Tibial nerve (tissue), 4 donors: ENCODE measurements around the gene PFKFB1. TPM values are rescaled to one million over a fixed set of nuclear protein-coding genes. Genes with fewer than 3 reads are reported as not detected.

ENCODE experiments used
- DNase-seq, 2 donors: peaks; one replicate each; pipeline ENCODE4 v3.0.0-alpha.2; 2019; ENCODE audit warnings: low spot score in 2 of 2
- H3K27ac ChIP-seq, 4 donors: fragments of 200-600 bp; sonication (generic) in 3 of 4; one replicate each; pipeline ENCODE4 v1.5.1; 2017 to 2019; ENCODE audit warnings: mild to moderate bottlenecking in 1 of 4
- H3K27me3 ChIP-seq, 2 donors: fragments of 200-600 bp; sonication (generic) in 1 of 2; one replicate each; pipeline versions ENCODE4 v1.5.1 to v1.6.0; 2017 to 2019
- H3K36me3 ChIP-seq, 3 donors: fragments of 200-600 bp; sonication (generic); one replicate each; pipeline ENCODE4 v1.5.1; 2018 to 2019
- H3K4me1 ChIP-seq, 4 donors: fragments of 200-600 bp; sonication (generic) in 3 of 4; one replicate each; pipeline ENCODE4 v1.5.1; 2017 to 2019
- H3K4me3 ChIP-seq, 4 donors: fragments of 200-600 bp; sonication (generic) in 3 of 4; one replicate each; pipeline ENCODE4 v1.5.1; 2017 to 2019; ENCODE audit warnings: mild to moderate bottlenecking in 1 of 4, moderate library complexity in 1 of 4
- H3K9me3 ChIP-seq, 4 donors: fragments of 200-600 bp; sonication (generic) in 3 of 4; one replicate each; pipeline ENCODE4 v1.5.1; 2017 to 2019
- EP300 ChIP-seq, 2 donors: sonication (generic); formaldehyde crosslinking; IDR thresholded peaks; one replicate each; pipeline ENCODE4 v1.6.1; 2017; ENCODE audit warnings: antibody characterized with exemption in 2 of 2, mild to moderate bottlenecking in 1 of 2
- POLR2A ChIP-seq, 2 donors: fragments of 450-650 bp; IDR thresholded peaks; one replicate each; pipeline ENCODE4 v1.6.1; 2017; ENCODE audit warnings: antibody characterized with exemption in 2 of 2, mild to moderate bottlenecking in 2 of 2, moderate library complexity in 2 of 2
- WGBS, 2 donors: methylation state at CpG; one replicate each; pipeline ENCODE4 v1.1.5; 2018; 5-methylcytosine and 5-hydroxymethylcytosine counted together
- total RNA-seq, 4 donors: library from RNA; depleted of rRNA; stranded (reverse); fragments of >200 nt; gene quantifications; one replicate each; pipeline ENCODE4 v1.1.0, GENCODE V29; 2016
- TF ChIP-seq, protein P1 (sequence below), 5 experiments: fragments of 200-600 bp in 3 of 5; fragments of 450-650 bp in 2 of 5; sonication (generic) in 3 of 5; IDR thresholded peaks; one replicate each; pipeline ENCODE4 v1.5.1; 2016 to 2019; ENCODE audit warnings: antibody characterized with exemption in 5 of 5, mild to moderate bottlenecking in 3 of 5, moderate library complexity in 2 of 5

The PFKFB1 gene
- total RNA-seq, 4 donors from 2014 or later: 1.8 to 9.2 (median 3.7) TPM

DNA sequence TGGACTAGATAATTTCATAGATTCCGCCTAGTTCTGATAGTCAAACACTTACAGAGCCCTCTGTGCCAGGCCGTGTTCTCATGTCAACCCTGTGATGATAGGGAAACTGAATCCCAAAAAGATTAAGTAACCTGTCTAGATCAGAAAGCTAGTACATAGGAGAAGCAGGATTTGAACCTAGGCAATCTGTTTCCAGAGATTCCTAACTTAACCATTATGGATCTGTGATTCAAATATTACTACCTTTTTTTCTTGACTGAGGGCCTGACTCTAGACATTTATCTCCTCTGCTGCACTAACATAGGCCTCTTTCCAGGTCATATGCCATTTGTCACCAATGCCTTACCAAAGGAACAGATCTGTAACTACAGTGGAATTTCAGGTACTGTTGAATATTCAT is 35.3 kb upstream of the PFKFB1 start:
- no peaks in the 10 kb centered on the region for H3K4me1 ChIP-seq
- H3K9me3 ChIP-seq: no peaks in the 10 kb centered on the region
- no peak overlapping the region for H3K4me3 ChIP-seq
- 73 to 96% methylated on average over 2 of the region's 2 CpGs for WGBS, 2 donors
- H3K36me3 ChIP-seq: no peaks in the 10 kb centered on the region
- no peak for DNase-seq
- no peak overlapping the region for H3K27ac ChIP-seq
- TF ChIP-seq EP300 (IDR thresholded peaks at IDR 0.05) (no peak), POLR2A (IDR thresholded peaks at IDR 0.05) (no peak)
- TF ChIP-seq, protein P1, sequence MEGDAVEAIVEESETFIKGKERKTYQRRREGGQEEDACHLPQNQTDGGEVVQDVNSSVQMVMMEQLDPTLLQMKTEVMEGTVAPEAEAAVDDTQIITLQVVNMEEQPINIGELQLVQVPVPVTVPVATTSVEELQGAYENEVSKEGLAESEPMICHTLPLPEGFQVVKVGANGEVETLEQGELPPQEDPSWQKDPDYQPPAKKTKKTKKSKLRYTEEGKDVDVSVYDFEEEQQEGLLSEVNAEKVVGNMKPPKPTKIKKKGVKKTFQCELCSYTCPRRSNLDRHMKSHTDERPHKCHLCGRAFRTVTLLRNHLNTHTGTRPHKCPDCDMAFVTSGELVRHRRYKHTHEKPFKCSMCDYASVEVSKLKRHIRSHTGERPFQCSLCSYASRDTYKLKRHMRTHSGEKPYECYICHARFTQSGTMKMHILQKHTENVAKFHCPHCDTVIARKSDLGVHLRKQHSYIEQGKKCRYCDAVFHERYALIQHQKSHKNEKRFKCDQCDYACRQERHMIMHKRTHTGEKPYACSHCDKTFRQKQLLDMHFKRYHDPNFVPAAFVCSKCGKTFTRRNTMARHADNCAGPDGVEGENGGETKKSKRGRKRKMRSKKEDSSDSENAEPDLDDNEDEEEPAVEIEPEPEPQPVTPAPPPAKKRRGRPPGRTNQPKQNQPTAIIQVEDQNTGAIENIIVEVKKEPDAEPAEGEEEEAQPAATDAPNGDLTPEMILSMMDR (IDR thresholded peaks at IDR 0.05): no peak
- no peaks in the 10 kb centered on the region for H3K27me3 ChIP-seq

DNA sequence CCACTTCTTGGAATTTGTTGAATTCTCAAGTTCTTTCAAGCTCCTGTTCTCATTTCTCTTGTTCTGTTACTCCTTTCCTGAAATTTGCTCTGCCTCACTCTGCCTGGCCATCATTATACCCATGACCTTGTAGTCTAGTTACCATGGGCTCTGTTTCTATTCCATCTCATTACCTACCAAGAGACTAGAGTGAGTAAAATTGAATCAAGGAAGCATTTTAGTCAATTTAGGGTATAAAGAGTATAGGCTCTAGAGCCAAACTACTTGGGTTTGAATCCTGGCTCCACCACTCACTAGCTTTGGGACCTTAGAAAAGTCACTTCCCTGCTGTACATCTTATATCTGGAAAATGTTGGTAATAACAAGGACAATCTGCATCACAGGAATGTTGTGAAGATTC is 34.6 kb upstream of the PFKFB1 start:
- no peaks in the 10 kb centered on the region for H3K27me3 ChIP-seq
- no peaks in the 10 kb centered on the region for H3K4me1 ChIP-seq
- H3K36me3 ChIP-seq: no peaks in the 10 kb centered on the region
- H3K9me3 ChIP-seq: no peaks in the 10 kb centered on the region
- H3K27ac ChIP-seq: no peak overlapping the region
- H3K4me3 ChIP-seq: no peak overlapping the region
- TF ChIP-seq POLR2A (IDR thresholded peaks at IDR 0.05) (no peak), EP300 (IDR thresholded peaks at IDR 0.05) (no peak)
- TF ChIP-seq, protein P1 (IDR thresholded peaks at IDR 0.05): no peak
- DNase-seq: no peak

DNA sequence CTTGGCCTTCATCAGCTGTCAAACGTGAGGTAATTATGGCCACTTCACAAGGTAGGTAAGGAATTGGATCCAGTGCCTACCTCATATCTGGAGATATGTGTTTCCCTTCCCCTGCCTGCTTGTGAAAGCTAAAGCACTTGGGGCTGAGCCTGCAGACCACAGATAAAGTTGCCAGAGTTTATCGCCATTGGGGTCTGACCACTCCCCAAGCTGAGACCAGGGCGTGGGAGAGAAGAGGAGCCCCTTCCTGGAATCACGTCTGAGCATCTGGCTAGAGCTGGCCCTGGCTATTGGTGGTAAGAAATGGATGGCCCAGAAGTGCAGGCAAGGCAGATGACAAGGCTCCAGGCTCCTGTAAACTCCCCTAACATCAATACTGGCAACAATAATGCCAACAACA is 34.1 kb upstream of the PFKFB1 start:
- TF ChIP-seq POLR2A (IDR thresholded peaks at IDR 0.05) (no peak), EP300 (IDR thresholded peaks at IDR 0.05) (no peak)
- TF ChIP-seq, protein P1 (IDR thresholded peaks at IDR 0.05): no peak
- Histone ChIP-seq H3K27ac (no peak overlapping the region), H3K4me3 (no peak overlapping the region), H3K36me3 (no peaks in the 10 kb centered on the region), H3K27me3 (no peaks in the 10 kb centered on the region), H3K9me3 (no peaks in the 10 kb centered on the region), H3K4me1 (no peaks in the 10 kb centered on the region)
- no peak for DNase-seq
- WGBS, 2 donors: 73 to 77% methylated on average over 4 of the region's 4 CpGs

DNA sequence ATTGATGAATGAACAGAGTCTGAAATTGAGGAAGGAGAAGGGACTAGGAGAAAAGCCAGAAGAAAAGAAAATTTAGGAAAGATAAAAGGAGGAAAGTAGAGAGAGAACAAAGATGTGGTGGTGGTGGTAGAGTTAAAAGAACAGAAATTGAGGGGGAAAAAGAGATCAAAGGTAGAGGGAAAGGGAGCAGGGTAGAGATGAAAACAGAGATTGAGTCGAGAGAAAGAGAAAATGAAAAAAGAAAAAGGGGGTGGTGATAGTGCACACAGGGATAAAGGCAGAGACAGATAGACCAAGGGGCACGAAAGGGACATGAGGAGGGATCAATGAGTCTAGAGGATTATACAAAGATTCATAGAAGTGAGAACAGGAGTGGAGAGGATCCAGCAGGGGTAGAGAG is 32.9 kb upstream of the PFKFB1 start:
- Histone ChIP-seq H3K27ac (no peak overlapping the region), H3K27me3 (no peaks in the 10 kb centered on the region), H3K4me3 (no peak overlapping the region), H3K4me1 (no peaks in the 10 kb centered on the region), H3K9me3 (no peaks in the 10 kb centered on the region), H3K36me3 (no peaks in the 10 kb centered on the region)
- WGBS, 2 donors: 47 to 97% methylated on average over 2 of the region's 2 CpGs
- no peak for DNase-seq
- TF ChIP-seq POLR2A (IDR thresholded peaks at IDR 0.05) (no peak), EP300 (IDR thresholded peaks at IDR 0.05) (no peak)
- TF ChIP-seq, protein P1 (IDR thresholded peaks at IDR 0.05): no peak

DNA sequence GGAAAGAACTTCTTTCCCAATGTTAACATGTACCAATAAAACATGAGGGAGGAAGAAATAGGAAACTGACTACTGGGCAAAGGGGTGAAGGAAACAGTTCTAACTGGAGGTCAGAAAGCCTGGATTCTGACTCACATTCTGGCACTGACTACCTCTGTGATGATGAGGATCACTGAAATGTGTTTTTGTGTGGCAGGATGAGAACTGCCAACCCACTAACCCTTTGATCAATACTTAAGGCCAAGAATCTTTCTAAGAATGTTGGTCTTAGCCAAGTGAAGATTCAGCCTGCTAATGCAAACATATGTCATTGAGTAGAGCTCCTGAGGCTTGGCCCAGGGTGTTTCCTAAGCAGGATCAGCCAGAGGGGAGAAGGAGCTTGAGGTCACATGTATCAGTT is 32.2 kb upstream of the PFKFB1 start:
- Histone ChIP-seq H3K9me3 (no peaks in the 10 kb centered on the region), H3K27me3 (no peaks in the 10 kb centered on the region), H3K4me1 (no peaks in the 10 kb centered on the region), H3K36me3 (no peaks in the 10 kb centered on the region), H3K27ac (no peak overlapping the region), H3K4me3 (no peak overlapping the region)
- no peak for DNase-seq
- TF ChIP-seq, protein P1 (IDR thresholded peaks at IDR 0.05): no peak
- TF ChIP-seq POLR2A (IDR thresholded peaks at IDR 0.05) (no peak), EP300 (IDR thresholded peaks at IDR 0.05) (no peak)
